Central memory CD8-positive, alpha-beta T cell (primary cell): ENCODE data around the gene RBM20.
"Not testable (repeated sequence)": the region's sequence is repeated elsewhere in the genome, so short reads cannot be mapped to it uniquely, and the experiment has no call there.

Experiments
- ATAC-seq: fragments of 150-1000 bp; cut with Tn5 transposase; replicated peaks from 2 replicates; pipeline ENCODE4 v1.10.0; 2022; ENCODE audit warnings: mild to moderate bottlenecking, moderate FRiP score, moderate number of reproducible peaks; ENCODE audit not compliant: poor library complexity, severe bottlenecking; ENCODE audit errors: extremely low read depth
- DNase-seq, 2 donors: peaks; one replicate each; pipeline ENCODE4 v3.0.0; 2021; ENCODE audit warnings: low spot score in 2 of 2
- H3K27ac Mint-ChIP-seq: one replicate; pipeline ENCODE4 v1.8.0; 2022; ENCODE audit warnings: low read depth, mild to moderate bottlenecking, moderate library complexity, mixed read lengths
- H3K27me3 Mint-ChIP-seq: one replicate; pipeline ENCODE4 v1.8.0; 2022; ENCODE audit warnings: mixed read lengths
- H3K36me3 Mint-ChIP-seq: one replicate; pipeline ENCODE4 v1.8.0; 2022; ENCODE audit warnings: mild to moderate bottlenecking, moderate library complexity, mixed read lengths; ENCODE audit not compliant: insufficient read depth
- H3K4me1 Mint-ChIP-seq: one replicate; pipeline ENCODE4 v1.8.0; 2022; ENCODE audit warnings: mixed read lengths
- H3K4me3 Mint-ChIP-seq: one replicate; pipeline ENCODE4 v1.8.0; 2022; ENCODE audit warnings: mild to moderate bottlenecking, moderate library complexity, mixed read lengths
- H3K9me3 Mint-ChIP-seq: one replicate; pipeline ENCODE4 v1.8.0; 2022; ENCODE audit warnings: mixed read lengths

Gene RBM20

GRCh38 chr10:110696436-110696835 lies 52.3 kb downstream of the RBM20 start:
- Mint-ChIP-seq H3K4me1 (no peaks in the 10 kb centered on the region), H3K4me3 (no peak overlapping the region), H3K9me3 (no peaks in the 10 kb centered on the region), H3K27ac (no peak overlapping the region), H3K27me3 (peaks cover 22% of the 10 kb centered on the region), H3K36me3 (no peaks in the 10 kb centered on the region)
- DNase-seq, result no peak
- no peak for ATAC-seq

GRCh38 chr10:110698340-110698739 lies 54.2 kb downstream of the RBM20 start:
- no peaks in the 10 kb centered on the region for H3K36me3 Mint-ChIP-seq
- ATAC-seq (no peak), DNase-seq (no peak)
- no peaks in the 10 kb centered on the region for H3K9me3 Mint-ChIP-seq
- peaks cover 13% of the 10 kb centered on the region for H3K27me3 Mint-ChIP-seq
- no peak overlapping the region for H3K27ac Mint-ChIP-seq
- no peaks in the 10 kb centered on the region for H3K4me1 Mint-ChIP-seq
- no peak overlapping the region for H3K4me3 Mint-ChIP-seq

- DNase-seq (no peak), ATAC-seq (no peak)
- H3K27me3 Mint-ChIP-seq, result peaks cover 9% of the 10 kb centered on the region
- H3K4me3 Mint-ChIP-seq, result no peak overlapping the region
- H3K4me1 Mint-ChIP-seq, result no peaks in the 10 kb centered on the region
- H3K9me3 Mint-ChIP-seq, result no peaks in the 10 kb centered on the region
- no peak overlapping the region for H3K27ac Mint-ChIP-seq
- H3K36me3 Mint-ChIP-seq, result peaks cover 1% of the 10 kb centered on the region
Measured at GRCh38 chr10:110698782-110699201, 54.7 kb downstream of the RBM20 start.

GRCh38 chr10:110699859-110700468 lies 55.8 kb downstream of the RBM20 start:
- Mint-ChIP-seq H3K27me3 (no peaks in the 10 kb centered on the region), H3K4me3 (no peak overlapping the region), H3K9me3 (no peaks in the 10 kb centered on the region), H3K27ac (no peak overlapping the region), H3K36me3 (peaks cover 1% of the 10 kb centered on the region), H3K4me1 (no peaks in the 10 kb centered on the region)
- DNase-seq, result no peak
- ATAC-seq, result no peak

- Mint-ChIP-seq H3K36me3 (peaks cover 1% of the 10 kb centered on the region), H3K9me3 (no peaks in the 10 kb centered on the region), H3K4me3 (no peak overlapping the region), H3K27me3 (no peaks in the 10 kb centered on the region), H3K4me1 (no peaks in the 10 kb centered on the region), H3K27ac (no peak overlapping the region)
- ATAC-seq (no peak), DNase-seq (no peak)
Measured at GRCh38 chr10:110700947-110701616, 56.9 kb downstream of the RBM20 start.

GRCh38 chr10:110701617-110701971 lies 57.5 kb downstream of the RBM20 start:
- Mint-ChIP-seq H3K9me3 (no peaks in the 10 kb centered on the region), H3K4me1 (no peaks in the 10 kb centered on the region), H3K27me3 (no peaks in the 10 kb centered on the region), H3K4me3 (no peak overlapping the region), H3K36me3 (peaks cover 1% of the 10 kb centered on the region), H3K27ac (no peak overlapping the region)
- DNase-seq (no peak), ATAC-seq (no peak)

- no peak overlapping the region for H3K27ac Mint-ChIP-seq
- no peak for ATAC-seq
- H3K36me3 Mint-ChIP-seq, result peaks cover 1% of the 10 kb centered on the region
- no peaks in the 10 kb centered on the region for H3K9me3 Mint-ChIP-seq
- H3K4me3 Mint-ChIP-seq, result no peak overlapping the region
- no peak for DNase-seq
- H3K4me1 Mint-ChIP-seq, result no peaks in the 10 kb centered on the region
- H3K27me3 Mint-ChIP-seq, result no peaks in the 10 kb centered on the region
Measured at GRCh38 chr10:110704070-110704469, 59.9 kb downstream of the RBM20 start.

GRCh38 chr10:110704906-110705476 lies 60.9 kb downstream of the RBM20 start:
- DNase-seq (no peak), ATAC-seq (no peak)
- Mint-ChIP-seq H3K27ac (no peak overlapping the region), H3K4me1 (no peaks in the 10 kb centered on the region), H3K9me3 (no peaks in the 10 kb centered on the region), H3K4me3 (no peak overlapping the region), H3K36me3 (peaks cover 1% of the 10 kb centered on the region), H3K27me3 (no peaks in the 10 kb centered on the region)

- not testable (repeated sequence) for H3K9me3 Mint-ChIP-seq, H3K4me3 Mint-ChIP-seq, DNase-seq, ATAC-seq, H3K36me3 Mint-ChIP-seq, H3K27me3 Mint-ChIP-seq, H3K4me1 Mint-ChIP-seq, H3K27ac Mint-ChIP-seq
Measured at GRCh38 chr10:110705596-110705995, 61.5 kb downstream of the RBM20 start.

- H3K27ac Mint-ChIP-seq, result no peak overlapping the region
- DNase-seq (no peak), ATAC-seq (no peak)
- no peaks in the 10 kb centered on the region for H3K9me3 Mint-ChIP-seq
- no peaks in the 10 kb centered on the region for H3K27me3 Mint-ChIP-seq
- peaks cover 1% of the 10 kb centered on the region for H3K36me3 Mint-ChIP-seq
- no peak overlapping the region for H3K4me3 Mint-ChIP-seq
- H3K4me1 Mint-ChIP-seq, result no peaks in the 10 kb centered on the region
Measured at GRCh38 chr10:110706690-110707098, 62.6 kb downstream of the RBM20 start.

GRCh38 chr10:110708776-110709443 lies 64.8 kb downstream of the RBM20 start:
- Mint-ChIP-seq H3K4me1 (no peaks in the 10 kb centered on the region), H3K4me3 (no peak overlapping the region), H3K36me3 (no peaks in the 10 kb centered on the region), H3K9me3 (no peaks in the 10 kb centered on the region), H3K27me3 (no peaks in the 10 kb centered on the region), H3K27ac (no peak overlapping the region)
- DNase-seq (no peak), ATAC-seq (no peak)

GRCh38 chr10:110709444-110709828 lies 65.3 kb downstream of the RBM20 start:
- Mint-ChIP-seq H3K27me3 (no peaks in the 10 kb centered on the region), H3K4me1 (no peaks in the 10 kb centered on the region), H3K9me3 (no peaks in the 10 kb centered on the region), H3K36me3 (no peaks in the 10 kb centered on the region), H3K4me3 (no peak overlapping the region), H3K27ac (no peak overlapping the region)
- no peak for DNase-seq
- ATAC-seq, result no peak
